Prostate gland (tissue), 2 donors: ENCODE results near the gene C1QTNF6. TPM values are rescaled to one million over a fixed set of nuclear protein-coding genes. Genes with fewer than 3 reads are reported as not detected.

Experiments used
- DNase-seq: peaks from one replicate; pipeline ENCODE4 v3.0.0-alpha.2; 2019; ENCODE audit warnings: low spot score
- H3K27ac ChIP-seq, 2 donors: fragments of 200-600 bp; sonication (generic); 2 replicates each; pipeline ENCODE4 v1.5.1; 2017 to 2019
- H3K27me3 ChIP-seq: fragments of 200-600 bp; sonication (generic); replicated peaks from 2 replicates; pipeline ENCODE4 v1.5.1; 2019; ENCODE audit not compliant: insufficient read depth
- H3K36me3 ChIP-seq, 2 donors: fragments of 200-600 bp; sonication (generic); 1 replicate in 1 of 2; 2 replicates in 1 of 2; pipeline versions ENCODE4 v1.5.1 to v1.8.1; 2017 to 2019
- H3K4me1 ChIP-seq: fragments of 200-600 bp; sonication (generic); replicated peaks from 2 replicates; pipeline ENCODE4 v1.5.1; 2019
- H3K4me3 ChIP-seq, 2 donors: fragments of 200-600 bp; sonication (generic); 2 replicates each; pipeline ENCODE4 v1.5.1; 2017 to 2019
- H3K9me3 ChIP-seq: fragments of 200-600 bp; sonication (generic); 2 replicates; pipeline ENCODE4 v1.5.1; 2017
- POLR2A ChIP-seq: fragments of 450-650 bp; IDR thresholded peaks from one replicate; pipeline ENCODE4 v1.6.1; 2016; ENCODE audit warnings: antibody characterized with exemption, mild to moderate bottlenecking
- POLR2AphosphoS5 ChIP-seq: sonication (generic); formaldehyde crosslinking; IDR thresholded peaks from one replicate; pipeline ENCODE4 v1.6.1; 2017; ENCODE audit warnings: antibody characterized with exemption
- WGBS: methylation state at CpG from one replicate; pipeline ENCODE4 v1.1.5; 2018; 5-methylcytosine and 5-hydroxymethylcytosine counted together
- intact Hi-C: fragments of 100-400 bp; cut with DNase I; formaldehyde crosslinking; loops from one replicate; pipeline ENCODE4 v1.14.2; 2022
- total RNA-seq, 2 donors: library from RNA; depleted of rRNA; stranded (reverse); fragments of >200 nt; gene quantifications; one replicate each; pipeline ENCODE4 v1.1.0, GENCODE V29; 2016
- TF ChIP-seq, protein P1 (sequence below), 4 experiments: fragments of 200-600 bp in 2 of 4; fragments of 450-650 bp in 2 of 4; sonication (generic) in 2 of 4; IDR thresholded peaks; 1 replicate in 3 of 4; 2 replicates in 1 of 4; pipeline ENCODE4 v1.5.1; 2016 to 2019; ENCODE audit warnings: antibody characterized with exemption in 4 of 4, mild to moderate bottlenecking in 2 of 4, moderate library complexity in 2 of 4

Gene C1QTNF6
- total RNA-seq, 2 donors from 2014 or later: 2.1 to 9.3 TPM

GRCh38 chr22:37220543-37220981 is 32.5 kb upstream of the C1QTNF6 start:
- H3K27me3 ChIP-seq: peaks cover 4% of the 10 kb centered on the region
- H3K4me1 ChIP-seq: no peaks in the 10 kb centered on the region
- no peak for TF ChIP-seq POLR2A
- TF ChIP-seq POLR2AphosphoS5: no peak
- TF ChIP-seq, protein P1, sequence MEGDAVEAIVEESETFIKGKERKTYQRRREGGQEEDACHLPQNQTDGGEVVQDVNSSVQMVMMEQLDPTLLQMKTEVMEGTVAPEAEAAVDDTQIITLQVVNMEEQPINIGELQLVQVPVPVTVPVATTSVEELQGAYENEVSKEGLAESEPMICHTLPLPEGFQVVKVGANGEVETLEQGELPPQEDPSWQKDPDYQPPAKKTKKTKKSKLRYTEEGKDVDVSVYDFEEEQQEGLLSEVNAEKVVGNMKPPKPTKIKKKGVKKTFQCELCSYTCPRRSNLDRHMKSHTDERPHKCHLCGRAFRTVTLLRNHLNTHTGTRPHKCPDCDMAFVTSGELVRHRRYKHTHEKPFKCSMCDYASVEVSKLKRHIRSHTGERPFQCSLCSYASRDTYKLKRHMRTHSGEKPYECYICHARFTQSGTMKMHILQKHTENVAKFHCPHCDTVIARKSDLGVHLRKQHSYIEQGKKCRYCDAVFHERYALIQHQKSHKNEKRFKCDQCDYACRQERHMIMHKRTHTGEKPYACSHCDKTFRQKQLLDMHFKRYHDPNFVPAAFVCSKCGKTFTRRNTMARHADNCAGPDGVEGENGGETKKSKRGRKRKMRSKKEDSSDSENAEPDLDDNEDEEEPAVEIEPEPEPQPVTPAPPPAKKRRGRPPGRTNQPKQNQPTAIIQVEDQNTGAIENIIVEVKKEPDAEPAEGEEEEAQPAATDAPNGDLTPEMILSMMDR (IDR thresholded peaks at IDR 0.05): no peak
- no peak for DNase-seq
- no peaks in the 10 kb centered on the region for H3K36me3 ChIP-seq
- H3K9me3 ChIP-seq: no peaks in the 10 kb centered on the region
- H3K4me3 ChIP-seq: no peak overlapping the region
- intact Hi-C loops: no loop called here
- H3K27ac ChIP-seq: no peak overlapping the region
- 63% methylated on average over 4 of the region's 4 CpGs for WGBS

GRCh38 chr22:37219533-37219932 is 31.5 kb upstream of the C1QTNF6 start:
- no peaks in the 10 kb centered on the region for H3K9me3 ChIP-seq
- no peak overlapping the region for H3K27ac ChIP-seq
- DNase-seq: no peak
- H3K4me3 ChIP-seq: no peak overlapping the region
- 89% methylated on average over 6 of the region's 6 CpGs for WGBS
- no peaks in the 10 kb centered on the region for H3K4me1 ChIP-seq
- intact Hi-C loops: no loop called here
- H3K27me3 ChIP-seq: peaks cover 4% of the 10 kb centered on the region
- no peaks in the 10 kb centered on the region for H3K36me3 ChIP-seq
- TF ChIP-seq POLR2A (no peak), POLR2AphosphoS5 (no peak)
- TF ChIP-seq, protein P1 (IDR thresholded peaks at IDR 0.05): no peak

- Histone ChIP-seq H3K4me1 (no peaks in the 10 kb centered on the region), H3K36me3 (no peaks in the 10 kb centered on the region), H3K27ac (no peak overlapping the region), H3K9me3 (no peaks in the 10 kb centered on the region), H3K4me3 (no peak overlapping the region), H3K27me3 (peaks cover 4% of the 10 kb centered on the region)
- TF ChIP-seq, protein P1 (IDR thresholded peaks at IDR 0.05): no peak
- TF ChIP-seq POLR2AphosphoS5 (no peak), POLR2A (no peak)
- WGBS: 45% methylated on average over 7 of the region's 7 CpGs
- intact Hi-C loops: no loop called here
- DNase-seq: no peak
Observed at GRCh38 chr22:37218771-37219411, 30.8 kb upstream of the C1QTNF6 start.

- H3K27me3 ChIP-seq: peaks cover 4% of the 10 kb centered on the region
- WGBS: 84% methylated on average over 6 of the region's 6 CpGs
- intact Hi-C loops: no loop called here
- H3K9me3 ChIP-seq: no peaks in the 10 kb centered on the region
- TF ChIP-seq POLR2A: no peak
- H3K4me1 ChIP-seq: no peaks in the 10 kb centered on the region
- H3K4me3 ChIP-seq: no peak overlapping the region
- no peak for DNase-seq
- H3K36me3 ChIP-seq: no peaks in the 10 kb centered on the region
- H3K27ac ChIP-seq: no peak overlapping the region
Observed at GRCh38 chr22:37218399-37218770, 30.3 kb upstream of the C1QTNF6 start.

DNA sequence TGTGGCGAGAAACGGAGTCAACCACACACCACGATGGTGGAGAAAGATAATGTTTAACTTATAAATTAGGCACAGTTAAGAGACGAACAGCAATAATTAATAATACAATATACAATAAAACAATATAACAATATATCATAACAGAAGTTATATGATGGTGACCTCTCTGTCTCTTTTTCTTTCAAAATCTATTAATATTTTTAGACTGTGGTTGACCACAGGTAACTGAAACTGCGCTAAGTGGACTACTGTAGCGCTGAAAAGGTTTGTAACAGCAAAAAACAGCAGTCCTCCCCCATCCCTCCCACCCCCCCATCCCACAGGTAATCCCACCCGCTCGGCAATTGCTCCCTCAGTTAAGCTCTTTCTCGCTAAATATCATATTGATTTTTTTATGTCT is 27.8 kb upstream of the C1QTNF6 start:
- TF ChIP-seq POLR2AphosphoS5: no peak
- TF ChIP-seq, protein P1 (IDR thresholded peaks at IDR 0.05): no peak
- no peak for TF ChIP-seq POLR2A
- Histone ChIP-seq H3K4me3 (no peak overlapping the region), H3K4me1 (no peaks in the 10 kb centered on the region), H3K27me3 (peaks cover 4% of the 10 kb centered on the region), H3K36me3 (no peaks in the 10 kb centered on the region), H3K9me3 (no peaks in the 10 kb centered on the region), H3K27ac (no peak overlapping the region)
- DNase-seq: no peak
- intact Hi-C loops: no loop called here
- 84% methylated on average over 9 of the region's 9 CpGs for WGBS
